Stimulated activated CD4-positive, alpha-beta T cell treated with anti-CD3 and anti-CD28 coated beads, Interleukin-2, amount 100 ng/mL, for 24 hours (primary cell): ENCODE results near the gene TIMP4.
A peak's percentile ranks its signal among the peaks of the same experiment; 100 is the strongest.

Experiments used
- DNase-seq, 2 donors: peaks; one replicate each; pipeline ENCODE4 v3.0.0-alpha.2; 2020

Gene TIMP4

DNA sequence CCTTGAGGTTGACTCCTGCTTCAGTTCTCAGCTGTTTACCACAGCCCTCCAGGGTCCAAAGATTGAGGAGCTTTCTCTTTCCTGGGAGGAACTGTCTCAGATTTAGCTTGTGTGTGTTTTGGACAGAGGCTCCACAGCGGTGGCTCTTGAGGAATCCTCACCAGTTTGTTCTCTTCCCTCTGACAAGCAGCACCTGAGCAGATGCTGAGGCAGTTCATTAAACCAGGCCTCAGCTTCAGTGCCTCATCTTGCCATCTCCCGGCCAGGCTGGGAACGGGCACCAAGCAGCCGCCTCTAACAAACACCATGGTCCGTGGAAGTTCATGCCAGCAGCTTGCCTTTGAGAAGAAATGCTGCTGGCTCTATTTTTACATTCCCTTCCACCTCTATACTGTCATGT lies 25.8 kb upstream of the TIMP4 start:
- DNase-seq, result no peak

DNA sequence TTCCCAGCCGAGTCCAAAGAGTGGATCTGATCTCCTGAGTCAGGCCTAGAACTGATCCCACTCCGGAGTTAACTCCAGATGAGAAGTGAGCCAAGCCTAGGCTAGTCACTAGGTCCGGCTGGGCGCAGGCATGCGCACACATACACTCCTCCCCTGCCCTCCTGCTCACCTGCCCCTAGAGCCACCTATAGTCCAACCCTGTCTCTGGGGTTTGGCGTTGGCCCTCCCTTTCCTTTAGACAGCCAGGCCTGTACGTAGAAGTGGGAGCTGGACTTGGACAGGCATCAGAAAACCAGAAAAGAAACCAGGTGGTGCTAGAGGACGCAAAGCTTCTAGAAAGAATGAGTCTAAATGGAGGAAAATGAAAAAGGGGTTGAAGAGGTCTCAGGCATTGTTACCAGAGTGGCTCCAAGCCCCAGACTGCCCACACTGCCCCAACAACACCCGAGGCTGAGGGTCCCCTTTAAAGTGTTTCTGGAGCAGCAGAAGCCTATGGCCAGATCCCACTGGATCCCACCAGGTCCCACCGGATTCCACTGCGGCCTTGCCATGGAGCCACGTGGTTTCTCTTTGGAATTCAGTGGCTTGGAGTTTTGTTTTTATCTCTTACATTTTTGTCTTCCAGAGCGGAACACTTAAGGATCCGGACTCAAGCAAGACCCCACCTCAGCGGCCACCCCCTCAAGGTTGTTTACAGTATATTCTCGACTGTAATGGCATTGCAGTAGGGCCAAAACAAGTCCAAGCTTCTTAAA lies 24.2 kb upstream of the TIMP4 start:
- DNase-seq, result no peak

DNA sequence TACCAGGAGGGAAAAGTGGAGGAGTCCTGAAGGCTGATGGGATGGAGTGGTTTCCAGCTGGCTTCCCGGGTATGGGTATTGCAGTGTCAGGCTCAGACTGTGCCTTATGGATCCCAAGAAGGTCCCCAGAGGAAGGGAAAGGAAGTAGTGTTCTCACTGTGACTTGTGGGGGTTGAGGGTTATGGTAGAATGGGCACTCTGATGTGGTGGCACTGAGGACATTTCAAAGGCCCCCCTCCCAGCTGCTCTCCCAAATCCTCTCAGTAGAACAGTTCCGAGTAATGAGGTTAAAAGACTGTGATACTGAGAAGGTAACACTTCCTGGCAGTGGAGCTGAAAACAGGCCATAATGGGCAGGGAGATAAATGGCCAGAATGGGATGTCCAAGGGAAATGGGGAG lies 23.1 kb upstream of the TIMP4 start:
- no peak for DNase-seq

DNA sequence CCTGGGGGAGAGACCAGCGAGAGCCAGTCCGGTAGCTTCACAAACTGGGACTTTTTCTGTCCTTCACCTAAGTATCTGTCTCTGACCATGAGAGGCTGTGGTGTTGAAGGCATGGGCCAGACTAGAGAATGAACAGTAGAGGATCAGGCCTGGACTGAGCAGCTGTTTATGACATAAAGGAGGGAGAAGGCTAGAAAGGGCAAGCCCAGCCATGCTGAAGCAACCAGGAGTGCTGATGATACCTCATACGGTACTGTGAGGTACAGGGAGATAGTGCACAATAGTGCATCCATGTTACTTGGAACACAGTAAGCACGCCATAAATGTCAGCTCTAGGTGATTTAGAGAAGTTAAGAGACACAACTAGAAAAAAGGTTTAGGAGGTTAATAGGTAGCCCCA lies 22.6 kb upstream of the TIMP4 start:
- DNase-seq, result no peak

DNA sequence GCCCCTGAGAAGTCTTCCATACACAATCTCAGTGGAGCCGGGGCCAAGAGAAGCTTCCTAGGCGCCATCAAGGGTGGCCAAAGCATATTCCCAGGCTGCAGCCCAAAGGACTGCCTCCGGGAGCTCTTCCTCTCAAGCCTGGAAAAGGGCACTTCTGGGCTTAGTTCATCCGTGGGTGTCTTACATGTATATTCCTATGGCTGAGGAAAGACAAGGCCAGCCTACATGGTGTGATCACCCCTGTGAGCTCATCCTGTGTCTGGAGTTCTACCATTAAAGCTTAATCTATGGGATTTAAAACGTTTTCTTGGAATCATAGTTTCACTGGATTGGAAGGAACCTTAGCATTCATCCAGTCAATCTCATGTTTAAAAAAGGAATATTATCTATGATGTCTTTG lies 21.9 kb upstream of the TIMP4 start:
- no peak for DNase-seq

DNA sequence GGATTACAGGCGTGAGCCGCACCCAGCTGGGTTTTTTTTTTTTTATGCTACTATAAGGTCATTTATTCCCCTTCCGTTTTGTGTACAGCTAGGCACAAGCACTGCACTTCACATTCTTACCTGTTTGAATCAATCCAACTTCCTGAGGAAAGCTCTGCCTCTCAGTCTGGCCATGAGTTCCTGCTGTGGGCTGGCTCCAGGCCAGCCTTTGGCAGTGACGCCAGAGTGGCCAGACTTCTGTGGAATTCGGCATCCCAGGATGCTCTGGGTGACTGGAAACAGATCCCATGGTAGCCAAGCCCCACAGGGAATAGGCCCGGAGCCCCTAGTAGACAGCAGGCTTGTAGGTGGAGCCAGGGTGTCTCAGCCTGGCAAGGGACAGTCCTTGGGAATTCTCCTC lies 21.5 kb upstream of the TIMP4 start:
- DNase-seq, result no peak

DNA sequence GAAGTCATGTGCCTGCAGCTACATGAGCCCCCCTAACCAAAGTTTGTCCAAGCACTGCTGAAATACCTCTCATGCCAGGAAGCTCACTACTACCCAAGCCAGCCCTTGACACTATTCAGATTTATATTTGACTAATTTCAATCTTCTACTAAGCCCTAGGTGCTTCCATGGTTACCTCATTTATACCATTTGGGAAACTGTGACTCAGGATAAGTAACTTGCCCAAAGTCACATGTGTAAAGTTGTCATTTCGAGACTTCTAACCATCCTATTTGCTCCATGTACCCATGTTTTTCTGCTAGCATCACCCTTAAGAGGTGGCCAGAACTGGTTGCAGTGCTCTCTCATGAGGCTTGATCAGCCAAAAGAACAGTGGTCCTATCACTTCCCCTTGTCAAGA lies 20.7 kb upstream of the TIMP4 start:
- no peak for DNase-seq

DNA sequence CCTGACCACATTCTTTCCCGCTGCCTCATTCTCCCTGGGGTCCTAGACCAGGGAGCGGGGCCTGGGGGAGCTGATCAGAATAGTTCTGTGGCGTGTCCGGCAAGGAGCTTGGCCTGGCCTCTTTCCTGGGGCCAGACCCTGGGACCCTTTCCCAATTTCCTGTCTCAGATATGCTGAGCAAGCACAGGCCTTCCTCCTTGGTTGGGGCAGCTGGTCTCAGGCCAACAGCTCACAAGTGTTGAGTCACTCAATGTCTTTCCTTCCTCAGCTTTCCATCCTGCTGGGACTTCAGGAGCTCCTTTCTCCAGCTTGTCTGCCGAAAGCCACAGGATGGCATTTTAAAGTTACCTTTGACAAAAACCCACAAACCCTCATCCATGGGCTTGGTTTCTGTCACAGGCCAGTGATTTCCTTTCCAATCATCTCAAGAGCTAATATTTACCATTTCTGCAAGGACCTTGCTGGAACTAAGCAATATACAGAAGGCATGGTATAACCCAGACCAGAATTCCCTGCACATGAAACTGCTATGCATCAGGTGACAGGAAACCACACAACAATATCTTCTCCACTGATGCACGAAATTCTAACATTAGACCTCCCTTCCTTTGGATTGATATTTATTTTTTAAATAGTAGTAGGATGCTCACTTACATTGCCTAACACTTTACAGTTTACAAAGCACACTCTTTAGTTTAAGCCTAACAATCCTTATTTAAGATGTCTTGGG lies 19.5 kb upstream of the TIMP4 start:
- no peak for DNase-seq

DNA sequence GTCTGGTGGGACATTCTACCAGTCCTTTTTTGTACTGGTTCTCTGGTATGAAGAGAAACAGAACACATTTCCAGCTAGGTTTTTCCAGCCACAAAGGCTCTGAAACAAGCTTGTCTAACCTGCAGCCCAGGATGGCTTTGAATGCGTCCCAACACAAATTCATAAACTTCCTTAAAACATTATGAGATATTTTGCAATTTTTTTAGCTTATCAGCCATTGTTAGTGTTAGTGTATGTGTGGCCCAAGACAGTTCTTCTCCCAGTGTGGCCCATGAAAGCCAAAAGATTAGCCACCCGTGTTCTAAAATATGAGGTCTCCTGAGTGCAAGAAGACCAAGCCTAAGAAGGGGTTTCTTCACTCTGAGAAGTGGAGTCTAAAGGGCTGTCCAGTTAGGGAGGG lies 18.4 kb upstream of the TIMP4 start:
- DNase-seq, result no peak

DNA sequence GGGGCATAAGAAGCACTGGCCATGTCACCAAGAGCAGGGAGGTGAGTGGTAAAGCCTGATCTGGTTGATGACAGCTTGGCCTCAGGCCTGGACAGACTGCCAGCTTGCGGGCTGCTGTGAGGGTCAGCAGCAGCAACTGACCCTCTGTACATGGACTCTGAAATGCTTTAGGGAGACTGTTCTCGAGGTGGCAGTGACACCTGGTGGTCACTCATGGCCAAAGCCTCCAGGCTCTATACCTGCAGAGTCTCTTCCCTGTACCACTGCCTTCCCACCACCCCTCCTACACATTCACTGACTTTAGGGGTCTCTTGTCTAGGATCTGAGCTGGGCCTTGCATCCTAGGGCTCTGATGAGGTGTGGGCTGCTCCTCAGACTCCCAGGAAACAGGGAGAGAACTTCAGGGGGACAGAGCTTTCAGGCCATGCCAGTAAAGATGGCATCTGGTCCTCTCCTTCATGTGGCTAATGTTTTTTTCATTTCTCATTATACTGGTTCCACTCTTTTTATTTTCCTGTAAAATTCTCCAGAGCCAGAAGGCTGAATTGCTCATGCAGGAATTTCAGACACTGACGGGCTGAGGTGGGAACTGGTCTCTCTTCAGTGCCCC lies 17.2 kb upstream of the TIMP4 start:
- peak; percentile 23 to 56 for DNase-seq

DNA sequence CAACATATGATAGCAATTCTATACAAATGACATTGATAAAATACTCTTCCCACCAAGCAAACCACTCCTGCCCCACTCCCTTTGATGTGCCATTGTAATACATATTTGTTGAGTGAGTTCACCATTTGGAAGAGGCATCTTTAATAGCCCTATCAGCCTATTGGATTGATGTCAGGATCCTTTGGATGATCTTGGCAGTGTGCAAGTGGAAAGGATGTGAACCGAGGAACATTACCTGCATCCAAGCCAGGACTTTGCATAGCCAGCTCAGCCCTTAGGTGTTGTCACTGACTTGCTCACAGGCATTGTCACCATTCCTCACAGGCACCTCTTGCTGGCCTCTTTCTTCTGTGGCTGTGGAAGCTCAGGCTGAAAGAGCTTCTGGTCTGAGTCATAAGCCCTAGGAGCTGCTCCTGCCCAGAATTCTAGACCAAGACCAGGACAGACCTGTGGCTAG lies 16.5 kb upstream of the TIMP4 start:
- no peak for DNase-seq

DNA sequence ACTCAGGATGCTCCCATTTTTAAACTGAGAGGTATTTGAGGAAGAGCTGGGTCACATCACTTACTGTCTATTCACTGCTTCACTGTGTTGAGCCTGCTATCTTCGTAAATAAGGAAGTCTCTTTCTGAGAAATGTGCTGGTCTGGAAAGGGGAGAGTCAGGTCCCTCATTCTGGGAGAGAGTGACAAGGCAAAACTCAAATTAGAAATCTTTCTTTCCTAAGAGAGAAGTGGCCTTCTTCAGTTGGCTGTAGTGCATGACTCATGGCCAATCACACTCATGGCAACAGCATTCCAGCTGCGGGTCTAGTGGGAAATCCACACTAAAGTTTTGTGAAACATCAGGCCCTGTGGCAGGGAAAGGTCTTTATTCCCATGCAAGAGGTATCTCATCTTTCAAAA lies 11.5 kb upstream of the TIMP4 start:
- no peak for DNase-seq

DNA sequence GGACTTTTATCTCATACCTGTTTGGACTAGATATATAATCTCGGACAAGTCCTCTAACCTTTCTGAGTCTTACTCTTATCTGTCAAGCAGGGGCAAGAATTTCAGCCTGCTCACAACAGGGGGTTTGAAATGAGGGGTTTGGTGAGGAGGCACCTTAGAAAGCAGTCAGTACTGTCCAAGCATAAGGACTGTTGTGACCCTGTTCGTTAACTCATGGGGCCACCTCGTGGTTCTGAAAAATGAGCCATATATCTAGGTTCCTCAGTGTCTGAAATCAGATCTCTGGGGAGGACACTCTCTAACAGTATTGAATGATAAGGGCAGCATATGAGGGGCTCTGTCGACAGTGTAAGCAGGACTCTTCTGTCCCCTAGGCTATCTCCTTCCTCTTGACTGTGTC lies 7.2 kb upstream of the TIMP4 start:
- DNase-seq, result no peak

DNA sequence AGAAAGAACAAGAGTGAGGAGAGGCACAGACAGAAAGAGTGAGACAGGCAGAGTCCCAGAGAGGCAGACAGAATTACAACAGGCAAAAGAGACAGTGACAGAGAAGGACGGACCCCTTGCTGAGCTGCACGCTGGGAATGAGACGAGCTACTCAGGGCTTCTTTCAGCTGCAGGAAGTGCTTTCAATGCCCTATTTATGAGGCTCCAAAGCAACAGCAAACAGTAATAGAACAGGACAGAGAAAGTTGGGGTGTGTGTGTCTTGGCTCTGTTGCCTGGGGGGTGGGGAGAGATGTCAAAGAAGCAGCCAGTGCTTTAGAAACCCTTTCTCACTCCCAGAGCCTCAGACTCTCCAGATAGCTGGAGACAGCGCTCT lies 502 bp upstream of the TIMP4 start:
- DNase-seq, result no peak

DNA sequence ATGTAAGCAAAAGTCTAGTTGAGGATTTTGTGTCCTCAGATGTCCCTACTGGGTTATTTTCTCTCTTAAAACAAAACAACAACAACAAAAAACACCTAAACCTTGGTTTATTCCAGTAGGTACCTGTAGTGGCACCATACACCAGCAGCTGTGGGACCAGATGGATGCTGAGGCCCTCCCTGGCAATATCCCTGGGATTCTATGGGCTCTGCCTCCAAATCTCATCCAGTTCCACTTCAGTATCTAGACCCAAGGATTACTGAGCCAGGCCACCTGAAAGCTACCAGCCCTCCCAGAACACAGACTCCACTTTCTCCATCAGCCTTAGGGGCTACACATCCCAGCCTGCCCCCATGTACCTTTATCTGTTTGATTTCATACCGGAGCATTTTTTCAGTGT lies 1.7 kb downstream of the TIMP4 start:
- DNase-seq, result no peak

DNA sequence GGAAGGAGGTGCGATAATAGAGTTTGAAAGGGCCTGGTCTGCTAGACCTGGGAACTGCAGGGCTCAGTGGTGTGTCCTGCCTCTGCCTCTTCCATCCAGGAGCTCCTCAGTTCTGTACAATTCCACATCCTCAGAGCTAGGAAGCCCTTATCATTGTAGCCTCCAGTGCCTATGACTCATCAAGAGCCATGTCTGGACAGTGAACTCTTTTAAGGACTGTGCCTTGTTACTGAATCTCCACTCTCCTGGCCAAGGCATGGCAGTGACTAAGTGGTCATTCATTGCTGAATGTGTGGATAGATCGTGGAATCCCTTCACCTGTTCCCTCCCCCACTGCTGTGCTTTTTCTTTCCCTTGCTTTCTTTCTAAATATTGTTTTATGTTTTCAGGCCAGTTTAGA lies 2.9 kb downstream of the TIMP4 start:
- DNase-seq, result no peak

DNA sequence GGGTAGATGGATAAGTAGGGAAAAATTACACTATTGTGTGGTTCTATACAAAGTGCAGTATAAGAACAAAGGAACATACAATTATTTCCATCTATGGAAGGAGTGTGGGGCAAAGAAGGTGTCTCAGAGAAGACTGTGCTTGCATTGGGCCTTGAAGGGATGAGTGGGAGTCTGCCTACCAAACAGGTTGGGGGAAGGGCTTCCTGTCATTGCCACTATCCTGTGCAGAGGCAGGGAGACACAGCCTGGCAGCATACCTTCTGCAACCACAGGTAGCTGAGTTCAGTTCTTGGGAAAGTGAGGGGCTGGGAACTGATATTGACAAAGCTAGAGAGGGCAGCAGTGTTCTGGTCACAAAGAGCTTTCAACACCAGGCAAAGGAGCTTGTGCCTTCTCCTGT lies 3.4 kb downstream of the TIMP4 start:
- no peak for DNase-seq

DNA sequence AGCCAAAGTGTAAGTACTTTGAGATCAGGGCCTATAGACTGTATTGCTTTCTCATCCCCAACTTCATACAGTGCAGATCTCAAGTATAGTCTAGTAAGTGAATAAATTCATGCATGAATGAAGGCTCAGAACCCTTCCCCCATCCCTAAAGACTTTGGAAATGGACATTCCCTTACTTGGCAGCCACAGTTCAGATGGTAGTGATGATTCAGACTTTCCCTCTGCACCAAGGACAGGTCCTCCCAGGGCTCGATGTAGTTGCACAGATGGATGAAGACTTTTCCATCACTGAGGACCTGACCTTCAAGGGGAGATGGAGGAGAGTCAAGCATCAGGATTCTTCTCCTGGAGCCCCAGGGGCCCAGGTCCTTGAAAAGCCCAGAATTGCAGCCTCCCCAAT lies 4.6 kb downstream of the TIMP4 start:
- no peak for DNase-seq

DNA sequence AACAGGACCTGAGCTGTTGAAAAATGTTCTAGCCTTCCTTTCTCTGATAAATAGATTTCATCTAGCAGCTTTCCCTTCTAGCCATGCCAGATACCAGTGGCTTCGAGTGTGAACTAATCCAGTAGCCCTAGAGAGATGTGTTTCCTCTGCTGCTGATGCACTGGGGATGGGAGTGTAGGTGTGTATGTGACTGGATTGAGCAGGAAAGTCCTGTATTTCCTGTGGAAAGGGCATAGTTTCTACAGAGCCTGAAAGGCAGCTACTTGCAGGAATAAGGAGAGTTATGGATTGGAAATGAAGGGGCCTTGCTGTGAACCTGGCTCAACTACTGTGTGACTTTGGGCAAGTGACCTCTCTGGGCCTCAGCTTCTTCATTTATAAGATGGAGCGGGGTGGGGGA lies 8.6 kb downstream of the TIMP4 start:
- no peak for DNase-seq

DNA sequence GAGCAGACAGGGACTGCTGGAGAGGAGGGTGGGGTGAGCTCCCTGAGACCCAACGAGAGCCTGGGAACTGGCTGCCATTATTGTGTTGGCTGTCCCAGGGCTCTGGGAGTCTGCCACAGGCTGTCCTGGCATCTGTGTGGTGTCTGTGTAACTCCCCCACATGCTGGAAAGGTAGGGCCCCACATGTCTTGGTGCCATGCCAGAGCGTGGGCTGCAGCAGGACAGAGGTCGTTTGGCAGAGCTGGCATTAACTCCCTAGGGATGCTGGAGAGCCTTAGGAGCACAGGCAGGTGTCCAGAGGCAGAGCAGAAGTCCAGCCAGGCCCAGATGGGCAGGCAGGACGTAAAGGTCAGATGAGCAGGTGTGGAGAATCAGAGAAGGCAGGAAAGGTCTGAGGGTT lies 9.7 kb downstream of the TIMP4 start:
- DNase-seq, result no peak

DNA sequence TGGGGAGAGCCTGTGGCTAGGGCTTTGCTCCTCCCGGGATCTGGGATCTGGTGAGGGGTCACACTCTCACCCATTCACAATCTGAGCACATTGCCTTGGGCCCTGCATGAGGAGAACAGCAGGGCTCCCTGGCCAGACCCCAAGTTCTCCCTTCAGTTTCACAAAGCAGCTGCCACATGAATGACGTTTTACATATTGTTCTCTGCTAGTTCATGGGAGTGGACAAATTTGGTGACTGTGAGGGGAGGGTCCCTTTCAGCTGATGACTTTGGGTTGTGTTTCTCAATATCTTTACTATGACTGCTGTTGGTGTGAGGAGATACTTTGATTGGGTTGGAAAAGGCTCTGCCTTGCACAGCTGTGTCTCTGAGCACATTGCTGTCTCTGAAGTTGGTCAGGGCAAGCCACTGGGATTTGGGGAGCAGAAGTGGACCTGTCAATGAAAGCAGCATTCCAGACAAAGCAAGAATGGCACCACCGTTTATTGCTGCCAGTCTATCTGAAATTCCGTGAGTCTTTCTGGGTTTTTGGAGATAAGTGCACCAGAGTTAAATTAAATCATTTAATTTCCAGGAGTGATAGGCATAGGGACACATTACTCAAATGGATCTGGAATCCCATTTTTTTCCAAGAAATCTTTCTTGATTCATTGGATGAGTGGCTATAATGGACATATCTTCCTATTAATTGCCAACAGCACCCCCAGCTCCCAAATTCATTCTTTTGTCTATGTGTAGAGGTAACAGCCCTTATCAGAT lies 10.3 kb downstream of the TIMP4 start:
- no peak for DNase-seq

DNA sequence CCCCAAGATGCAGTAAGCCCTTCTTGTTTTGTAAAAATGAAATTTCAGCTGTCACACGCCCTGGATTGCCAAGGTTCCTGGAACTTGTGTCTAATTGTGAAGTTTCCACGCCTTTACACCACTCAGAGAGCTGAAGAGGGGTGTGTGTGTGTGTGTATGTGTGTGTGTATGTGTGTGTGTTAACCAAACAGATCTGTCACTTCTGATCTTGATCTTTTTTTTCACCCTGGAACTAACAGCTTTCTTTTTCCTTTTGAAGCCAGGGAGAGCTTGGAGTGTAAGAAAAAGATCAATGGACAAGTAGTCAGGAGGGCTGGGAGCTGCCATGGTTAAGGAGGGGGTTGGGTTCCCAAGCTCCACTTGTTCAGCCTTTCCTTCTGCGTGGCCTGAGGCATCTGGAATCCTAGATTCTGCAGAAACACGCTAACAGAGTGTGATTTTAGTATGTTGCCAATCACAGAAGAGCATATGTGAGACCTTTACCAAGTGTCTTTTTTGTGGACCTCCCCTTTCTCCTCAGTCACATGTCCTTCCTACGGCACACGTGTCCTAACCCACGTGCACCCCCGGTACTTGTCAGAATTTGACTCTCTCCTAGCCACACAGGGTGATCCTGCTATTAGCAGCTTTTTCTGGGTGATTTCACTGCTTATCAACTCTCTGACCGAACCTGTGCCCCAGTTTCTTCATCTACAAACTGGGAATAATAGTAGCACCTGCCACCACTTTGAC lies 11.5 kb downstream of the TIMP4 start:
- no peak for DNase-seq

DNA sequence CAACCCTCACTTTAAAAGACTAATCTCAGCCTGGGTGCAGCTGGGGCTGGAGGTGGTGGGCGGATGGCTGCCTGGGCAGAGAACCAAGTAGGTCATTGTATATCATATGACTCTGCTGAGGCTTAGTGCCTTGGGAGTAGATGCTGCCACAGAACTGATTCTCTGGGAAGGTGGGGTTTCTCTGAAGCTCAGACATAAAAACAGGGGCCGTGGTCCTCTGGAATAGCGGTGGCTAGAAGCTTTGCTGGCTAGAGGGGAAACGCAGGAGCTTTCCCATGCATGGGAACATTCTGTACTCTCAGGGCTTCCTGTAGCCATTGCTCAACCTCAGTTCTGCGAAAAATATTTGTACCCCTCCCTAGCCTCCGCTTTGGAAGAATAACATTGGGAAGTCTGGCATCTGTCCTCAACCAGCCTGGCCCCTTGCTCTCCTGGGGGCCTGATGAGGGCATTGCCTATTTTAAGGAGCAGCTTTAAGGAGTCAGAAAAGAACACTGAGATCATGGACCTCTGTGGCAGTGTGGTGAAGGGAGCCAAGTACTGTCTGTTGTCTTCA lies 14.7 kb downstream of the TIMP4 start:
- no peak for DNase-seq
